DMS153 (cell line): ENCODE results near the gene XDH.

Source experiments
- DNase-seq: peaks from one replicate; lab custom pipeline; 2025; lab: John Stamatoyannopoulos, UW

The XDH gene

GRCh38 chr2:31414601-31415241, at the start of gene XDH:
Gene XDH, minus strand, starts transcription at chr2:31414742. Its CDS starts 76 bp downstream, at chr2:31414666.
- DNase-seq = peak; percentile 83

GRCh38 chr2:31457651-31458050, 43.1 kb upstream of the XDH start:
- no peak for DNase-seq

GRCh38 chr2:31446848-31447247, 32.3 kb upstream of the XDH start:
- DNase-seq = no peak

GRCh38 chr2:31442376-31442775, 27.8 kb upstream of the XDH start:
- no peak for DNase-seq

GRCh38 chr2:31440764-31441163, 26.2 kb upstream of the XDH start:
- DNase-seq = no peak

- no peak for DNase-seq
Measured at GRCh38 chr2:31434911-31435310, 20.4 kb upstream of the XDH start.

GRCh38 chr2:31433541-31433940, 19.0 kb upstream of the XDH start:
- DNase-seq = no peak

- DNase-seq = no peak
Measured at GRCh38 chr2:31430439-31431165, 16.1 kb upstream of the XDH start.

GRCh38 chr2:31429759-31430438, 15.4 kb upstream of the XDH start:
- DNase-seq = no peak

- DNase-seq = no peak
Measured at GRCh38 chr2:31429040-31429439, 14.5 kb upstream of the XDH start.

GRCh38 chr2:31428001-31428418, 13.5 kb upstream of the XDH start:
- no peak for DNase-seq

- no peak for DNase-seq
Measured at GRCh38 chr2:31426096-31426495, 11.6 kb upstream of the XDH start.

GRCh38 chr2:31421634-31422033, 7.1 kb upstream of the XDH start:
- DNase-seq = no peak

GRCh38 chr2:31420936-31421335, 6.4 kb upstream of the XDH start:
- no peak for DNase-seq

GRCh38 chr2:31419386-31419785, 4.8 kb upstream of the XDH start:
- DNase-seq = no peak

GRCh38 chr2:31415421-31415820, 879 bp upstream of the XDH start:
- DNase-seq = no peak

GRCh38 chr2:31413862-31414550, 536 bp downstream of the XDH start:
- DNase-seq = peak; percentile 26

- no peak for DNase-seq
Measured at GRCh38 chr2:31413025-31413424, 1.5 kb downstream of the XDH start.

GRCh38 chr2:31411771-31412170, 2.8 kb downstream of the XDH start:
- DNase-seq = no peak

- no peak for DNase-seq
Measured at GRCh38 chr2:31406593-31407385, 7.8 kb downstream of the XDH start.

- DNase-seq = no peak
Measured at GRCh38 chr2:31404827-31405226, 9.7 kb downstream of the XDH start.

- no peak for DNase-seq
Measured at GRCh38 chr2:31404302-31404701, 10.2 kb downstream of the XDH start.
